ENCODE results near the gene EGFL6. TPM values are rescaled to one million over a fixed set of nuclear protein-coding genes. Genes with fewer than 3 reads are reported as not detected.
"Not testable (repeated sequence)": the region's sequence is repeated elsewhere in the genome, so short reads cannot be mapped to it uniquely, and the experiment has no call there.

EGFL6 gene
- total RNA-seq, 2 donors from 2014 or later = not detected

DNA sequence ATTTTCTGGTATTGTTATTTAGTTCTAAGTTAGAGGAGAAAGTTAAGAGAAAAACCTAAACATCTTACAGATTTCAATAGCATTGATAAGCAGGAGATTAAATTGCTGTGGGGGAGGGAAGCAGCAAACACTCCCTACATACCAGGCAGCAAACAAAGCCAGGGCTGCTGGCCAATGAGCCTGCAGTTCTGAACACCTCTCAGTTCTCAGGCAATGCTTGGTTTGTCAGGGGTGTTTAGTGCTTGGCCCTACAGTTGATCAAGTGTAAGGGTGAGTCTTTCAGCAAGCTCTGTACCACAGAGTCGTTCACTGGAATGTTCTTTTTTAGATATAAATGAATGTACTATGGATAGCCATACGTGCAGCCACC, 38.6 kb downstream of the EGFL6 start:
- Histone ChIP-seq H3K27me3 (no peaks in the 10 kb centered on the region), H3K9me3 (no peaks in the 10 kb centered on the region), H3K4me3 (no peak overlapping the region), H3K4me1 (no peaks in the 10 kb centered on the region), H3K36me3 (replicated peaks in 1 of 2; ENCODE audit: insufficient read depth in 1 of 2, low read depth in 2 of 2) (no peaks in the 10 kb centered on the region), H3K27ac (no peak overlapping the region)
- intact Hi-C loops (cut with DNase I) = no loop called here
- DNase-seq (no peak), ATAC-seq (no peak)
- 60 to 75% methylated on average over 2 of the region's 2 CpGs for WGBS, 2 donors
- TF ChIP-seq, protein P1, sequence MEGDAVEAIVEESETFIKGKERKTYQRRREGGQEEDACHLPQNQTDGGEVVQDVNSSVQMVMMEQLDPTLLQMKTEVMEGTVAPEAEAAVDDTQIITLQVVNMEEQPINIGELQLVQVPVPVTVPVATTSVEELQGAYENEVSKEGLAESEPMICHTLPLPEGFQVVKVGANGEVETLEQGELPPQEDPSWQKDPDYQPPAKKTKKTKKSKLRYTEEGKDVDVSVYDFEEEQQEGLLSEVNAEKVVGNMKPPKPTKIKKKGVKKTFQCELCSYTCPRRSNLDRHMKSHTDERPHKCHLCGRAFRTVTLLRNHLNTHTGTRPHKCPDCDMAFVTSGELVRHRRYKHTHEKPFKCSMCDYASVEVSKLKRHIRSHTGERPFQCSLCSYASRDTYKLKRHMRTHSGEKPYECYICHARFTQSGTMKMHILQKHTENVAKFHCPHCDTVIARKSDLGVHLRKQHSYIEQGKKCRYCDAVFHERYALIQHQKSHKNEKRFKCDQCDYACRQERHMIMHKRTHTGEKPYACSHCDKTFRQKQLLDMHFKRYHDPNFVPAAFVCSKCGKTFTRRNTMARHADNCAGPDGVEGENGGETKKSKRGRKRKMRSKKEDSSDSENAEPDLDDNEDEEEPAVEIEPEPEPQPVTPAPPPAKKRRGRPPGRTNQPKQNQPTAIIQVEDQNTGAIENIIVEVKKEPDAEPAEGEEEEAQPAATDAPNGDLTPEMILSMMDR (IDR thresholded peaks at IDR 0.05) = no peak
- no peak for TF ChIP-seq POLR2A (IDR thresholded peaks at IDR 0.05)

DNA sequence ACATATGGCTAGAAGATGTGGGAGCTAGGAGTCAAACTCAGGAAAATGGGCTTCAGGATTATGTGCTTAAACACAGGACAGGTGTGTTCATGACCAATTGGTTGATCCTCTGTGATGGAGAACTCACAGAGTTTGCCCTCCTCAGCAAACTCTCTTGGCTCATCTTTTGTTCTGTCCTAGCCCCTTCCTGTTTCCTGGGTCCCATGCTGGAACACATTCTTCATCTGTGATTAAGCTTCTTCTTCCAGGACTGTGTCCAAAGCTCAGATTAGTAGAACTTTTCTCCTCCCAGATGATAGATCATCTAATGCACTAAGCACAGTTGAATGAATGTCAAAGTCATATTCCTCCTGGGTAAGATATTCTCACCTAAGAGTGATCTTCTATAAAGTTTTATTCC, 44.8 kb downstream of the EGFL6 start:
- ATAC-seq = no peak
- H3K27me3 ChIP-seq = no peaks in the 10 kb centered on the region
- no peak overlapping the region for H3K27ac ChIP-seq

DNA sequence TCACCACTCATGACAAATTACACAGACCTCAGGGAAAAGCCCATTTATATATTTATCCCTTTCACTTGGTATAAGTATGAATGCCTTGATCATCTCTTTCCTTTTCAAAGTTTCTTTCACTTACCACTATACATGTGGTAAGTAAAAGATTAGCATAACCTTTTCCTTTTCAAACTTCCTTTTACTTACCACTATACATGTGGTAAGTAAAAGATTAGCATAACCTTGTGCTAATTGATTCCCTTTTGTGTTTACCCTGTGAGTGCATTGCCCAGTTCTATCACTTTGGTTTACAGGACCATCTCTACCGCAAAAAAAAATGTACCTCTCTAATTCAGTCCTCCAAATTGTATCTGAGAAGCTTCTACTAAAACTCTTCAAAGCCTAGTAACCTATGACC, 50.8 kb downstream of the EGFL6 start:
- ATAC-seq (no peak), DNase-seq (no peak)
- no peaks in the 10 kb centered on the region for H3K9me3 ChIP-seq
- no peak overlapping the region for H3K27ac ChIP-seq
- H3K36me3 ChIP-seq (replicated peaks in 1 of 2; ENCODE audit: insufficient read depth in 1 of 2, low read depth in 2 of 2) = no peaks in the 10 kb centered on the region
- H3K4me3 ChIP-seq = no peak overlapping the region
- 18 to 38% methylated on average over 1 of the region's 1 CpG for WGBS, 2 donors
- intact Hi-C loops (cut with DNase I) = no loop called here
- no peaks in the 10 kb centered on the region for H3K27me3 ChIP-seq
- TF ChIP-seq POLR2A (IDR thresholded peaks at IDR 0.05) = no peak
- TF ChIP-seq, protein P1 (IDR thresholded peaks at IDR 0.05) = no peak
- H3K4me1 ChIP-seq = no peaks in the 10 kb centered on the region

More for the DNA sequence above, 44.8 kb downstream of the EGFL6 start:
- intact Hi-C loops (cut with DNase I) = no loop called here
- TF ChIP-seq POLR2A (IDR thresholded peaks at IDR 0.05) = no peak
- TF ChIP-seq, protein P1 (IDR thresholded peaks at IDR 0.05) = no peak
- no peak overlapping the region for H3K4me3 ChIP-seq
- no peaks in the 10 kb centered on the region for H3K36me3 ChIP-seq (replicated peaks in 1 of 2; ENCODE audit: insufficient read depth in 1 of 2, low read depth in 2 of 2)
- H3K9me3 ChIP-seq = no peaks in the 10 kb centered on the region
- no peaks in the 10 kb centered on the region for H3K4me1 ChIP-seq
- DNase-seq = no peak

DNA sequence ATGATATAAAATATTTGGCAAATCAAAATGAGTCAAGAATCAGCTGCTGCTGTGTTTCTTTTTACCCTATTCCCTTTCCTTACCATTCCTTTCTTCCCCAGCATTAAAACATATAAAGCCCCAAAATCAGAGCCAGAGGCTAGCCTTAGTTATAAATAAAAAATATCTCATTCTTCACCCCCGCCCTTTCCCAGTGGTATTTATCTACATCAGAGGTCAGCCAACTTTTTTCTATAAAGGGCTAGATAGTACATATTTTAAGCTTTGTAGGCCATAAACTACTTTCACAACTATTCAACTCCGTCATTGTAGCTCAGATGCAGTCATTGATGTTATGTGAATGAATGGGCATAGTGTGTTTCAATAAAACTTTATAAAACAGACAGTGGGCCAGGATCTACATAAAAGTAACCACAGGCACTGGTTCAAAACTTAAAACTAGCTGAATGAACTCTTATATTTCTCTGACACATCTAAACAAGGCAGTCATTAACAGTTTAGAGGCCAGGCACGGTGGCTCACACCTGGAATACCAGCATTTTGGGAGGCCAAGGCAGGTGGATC, 53.1 kb downstream of the EGFL6 start:
- 76 to 78% methylated on average over 3 of the region's 3 CpGs for WGBS, 2 donors
- Histone ChIP-seq H3K4me1 (no peaks in the 10 kb centered on the region), H3K9me3 (no peaks in the 10 kb centered on the region), H3K4me3 (no peak overlapping the region), H3K27ac (no peak overlapping the region), H3K36me3 (replicated peaks in 1 of 2; ENCODE audit: insufficient read depth in 1 of 2, low read depth in 2 of 2) (no peaks in the 10 kb centered on the region), H3K27me3 (no peaks in the 10 kb centered on the region)
- ATAC-seq (no peak), DNase-seq (no peak)
- intact Hi-C loops (cut with DNase I) = no loop called here
- TF ChIP-seq POLR2A (IDR thresholded peaks at IDR 0.05) = no peak
- TF ChIP-seq, protein P1 (IDR thresholded peaks at IDR 0.05) = no peak

DNA sequence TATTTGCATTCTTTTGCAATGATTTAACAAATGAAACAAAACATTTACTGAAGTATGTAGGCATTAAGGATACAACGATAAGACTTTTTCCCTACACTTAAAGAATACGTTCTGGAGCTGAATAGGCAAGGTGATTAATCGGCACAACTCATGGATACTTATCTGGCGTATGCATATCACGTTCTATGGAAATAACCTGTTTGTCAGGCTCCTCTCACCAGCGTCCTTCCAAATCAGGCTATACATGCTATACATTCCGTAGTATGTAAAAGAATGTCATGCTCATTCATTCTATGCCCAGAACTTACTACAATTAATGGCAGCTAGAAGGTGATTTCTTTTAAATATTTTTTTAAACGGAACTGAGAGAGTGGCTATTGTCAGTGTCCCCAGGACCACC, 57.9 kb downstream of the EGFL6 start:
- WGBS, 2 donors = 58 to 66% methylated on average over 8 of the region's 8 CpGs
- H3K4me1 ChIP-seq = no peaks in the 10 kb centered on the region
- no peak for DNase-seq
- no peak overlapping the region for H3K4me3 ChIP-seq
- intact Hi-C loops (cut with DNase I) = no loop called here
- no peak for ATAC-seq
- no peaks in the 10 kb centered on the region for H3K36me3 ChIP-seq (replicated peaks in 1 of 2; ENCODE audit: insufficient read depth in 1 of 2, low read depth in 2 of 2)
- H3K27me3 ChIP-seq = no peaks in the 10 kb centered on the region
- no peak for TF ChIP-seq POLR2A (IDR thresholded peaks at IDR 0.05)
- TF ChIP-seq, protein P1 (IDR thresholded peaks at IDR 0.05) = no peak
- H3K27ac ChIP-seq = no peak overlapping the region
- peaks cover 0 to 6% (median 0%) of the 10 kb centered on the region in 3 donors for H3K9me3 ChIP-seq

DNA sequence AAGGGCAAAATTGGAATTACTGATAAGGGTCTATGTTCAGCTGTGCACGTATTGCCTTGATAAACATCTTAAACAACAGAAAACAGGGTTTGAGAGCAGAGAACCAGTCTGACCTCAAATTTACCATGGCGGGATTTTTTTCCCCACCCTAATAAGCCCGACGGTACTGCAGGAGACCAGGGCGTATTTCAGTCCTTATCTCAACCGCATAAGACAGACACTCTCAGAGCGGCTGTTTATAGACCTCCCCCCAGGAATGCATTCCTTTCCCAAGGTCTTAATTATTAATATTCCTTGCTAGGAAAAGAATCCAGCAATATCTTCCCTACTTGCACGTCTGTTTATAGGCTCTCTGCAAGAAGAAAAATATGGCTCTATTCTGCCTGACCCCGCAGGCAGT, 67.8 kb downstream of the EGFL6 start:
- H3K36me3 ChIP-seq (replicated peaks in 1 of 2; ENCODE audit: insufficient read depth in 1 of 2, low read depth in 2 of 2); H3K9me3 ChIP-seq; ATAC-seq; DNase-seq; intact Hi-C loops (cut with DNase I); H3K4me3 ChIP-seq; H3K27me3 ChIP-seq; H3K27ac ChIP-seq; H3K4me1 ChIP-seq: not testable (repeated sequence)
- 80 to 81% methylated on average over 9 of the region's 9 CpGs for whole genome bisulfite sequencing, 2 donors

All from body of pancreas (tissue), 4 donors.